Esophagus muscularis mucosa (tissue), 4 donors: ENCODE measurements around the gene ZNF827. TPM values are rescaled to one million over a fixed set of nuclear protein-coding genes. Genes with fewer than 3 reads are reported as not detected.
A peak's percentile ranks its signal among the peaks of the same experiment; 100 is the strongest.

Source experiments
- DNase-seq: peaks from one replicate; pipeline ENCODE4 v3.0.0-alpha.2; 2017; ENCODE audit errors: extremely low spot score
- H3K27ac ChIP-seq, 4 donors: fragments of 200-600 bp; sonication (generic); replicated peaks in 1 of 4; 1 replicate in 3 of 4; 2 replicates in 1 of 4; pipeline ENCODE4 v1.5.1; 2016 to 2019; ENCODE audit warnings: mild to moderate bottlenecking in 1 of 4
- H3K27me3 ChIP-seq, 4 donors: fragments of 200-600 bp; sonication (generic); one replicate each; pipeline versions ENCODE4 v1.5.1 to v1.6.0; 2016 to 2019
- H3K36me3 ChIP-seq, 4 donors: fragments of 200-600 bp; sonication (generic); one replicate each; pipeline ENCODE4 v1.5.1; 2016 to 2019
- H3K4me1 ChIP-seq, 4 donors: fragments of 200-600 bp; sonication (generic); one replicate each; pipeline ENCODE4 v1.5.1; 2016 to 2019
- H3K4me3 ChIP-seq, 4 donors: fragments of 200-600 bp; sonication (generic); 1 replicate in 2 of 4; 2 replicates in 2 of 4; pipeline ENCODE4 v1.5.1; 2016 to 2019; ENCODE audit warnings: mild to moderate bottlenecking in 4 of 4, moderate library complexity in 1 of 4
- H3K9me3 ChIP-seq, 4 donors: fragments of 200-600 bp; sonication (generic); 1 replicate in 3 of 4; 2 replicates in 1 of 4; pipeline ENCODE4 v1.5.1; 2016 to 2019
- CTCF ChIP-seq, 3 experiments: fragments of 200-600 bp in 2 of 3; fragments of 450-650 bp in 1 of 3; sonication (generic) in 2 of 3; IDR thresholded peaks; one replicate each; pipeline ENCODE4 v1.5.1; 2017 to 2019; ENCODE audit warnings: antibody characterized with exemption in 3 of 3, mild to moderate bottlenecking in 2 of 3, moderate library complexity in 1 of 3
- EP300 ChIP-seq: sonication (generic); formaldehyde crosslinking; IDR thresholded peaks from one replicate; pipeline ENCODE4 v1.6.1; 2017; ENCODE audit warnings: antibody characterized with exemption
- POLR2A ChIP-seq: fragments of 450-650 bp; IDR thresholded peaks from one replicate; pipeline ENCODE4 v1.6.1; 2017; ENCODE audit warnings: antibody characterized with exemption, moderate library complexity, mild to moderate bottlenecking, low read depth
- POLR2AphosphoS5 ChIP-seq, 2 donors: sonication (generic); formaldehyde crosslinking; IDR thresholded peaks; one replicate each; pipeline ENCODE4 v1.6.1; 2017; ENCODE audit warnings: antibody characterized with exemption in 2 of 2
- WGBS: methylation state at CpG from one replicate; pipeline ENCODE4 v1.1.5; 2018; 5-methylcytosine and 5-hydroxymethylcytosine counted together
- intact Hi-C: fragments of 100-400 bp; cut with DNase I; formaldehyde crosslinking; loops from one replicate; pipeline ENCODE4 v1.15.1; 2023
- total RNA-seq, 4 donors: library from RNA; depleted of rRNA; stranded (reverse); fragments of >200 nt; gene quantifications; one replicate each; pipeline versions ENCODE4 v1.1.0 to v1.2.1, GENCODE V29; 2016

Gene ZNF827
- total RNA-seq, 4 donors from 2014 or later = 11.1 to 27.2 (median 19.0) TPM

GRCh38 chr4:145873901-145874300 is 64.7 kb downstream of the ZNF827 start:
- TF ChIP-seq CTCF (IDR thresholded peaks at IDR 0.05) (no peak), POLR2AphosphoS5 (IDR thresholded peaks at IDR 0.05) (no peak), POLR2A (no peak), EP300 (no peak)
- H3K36me3 ChIP-seq = peaks cover 0 to 11% (median 3%) of the 10 kb centered on the region in 4 donors
- H3K4me3 ChIP-seq = no peak overlapping the region
- no peak overlapping the region for H3K27ac ChIP-seq
- H3K4me1 ChIP-seq = peaks cover 4 to 19% (median 6%) of the 10 kb centered on the region in 4 donors
- DNase-seq = no peak
- no peaks in the 10 kb centered on the region for H3K27me3 ChIP-seq
- no peaks in the 10 kb centered on the region for H3K9me3 ChIP-seq
- intact Hi-C loops = no loop called here

- no peak for DNase-seq
- Histone ChIP-seq H3K36me3 (peaks cover 0 to 10% (median 3%) of the 10 kb centered on the region in 4 donors), H3K27me3 (no peaks in the 10 kb centered on the region), H3K4me1 (peaks cover 0 to 3% (median 0%) of the 10 kb centered on the region in 4 donors), H3K27ac (no peak overlapping the region), H3K4me3 (no peak overlapping the region), H3K9me3 (no peaks in the 10 kb centered on the region)
- intact Hi-C loops = no loop called here
- no peak for TF ChIP-seq EP300
- no peak for TF ChIP-seq CTCF (IDR thresholded peaks at IDR 0.05)
- no peak for TF ChIP-seq POLR2A
- no peak for TF ChIP-seq POLR2AphosphoS5 (IDR thresholded peaks at IDR 0.05)
Observed at GRCh38 chr4:145871209-145871608, 67.4 kb downstream of the ZNF827 start.

DNA sequence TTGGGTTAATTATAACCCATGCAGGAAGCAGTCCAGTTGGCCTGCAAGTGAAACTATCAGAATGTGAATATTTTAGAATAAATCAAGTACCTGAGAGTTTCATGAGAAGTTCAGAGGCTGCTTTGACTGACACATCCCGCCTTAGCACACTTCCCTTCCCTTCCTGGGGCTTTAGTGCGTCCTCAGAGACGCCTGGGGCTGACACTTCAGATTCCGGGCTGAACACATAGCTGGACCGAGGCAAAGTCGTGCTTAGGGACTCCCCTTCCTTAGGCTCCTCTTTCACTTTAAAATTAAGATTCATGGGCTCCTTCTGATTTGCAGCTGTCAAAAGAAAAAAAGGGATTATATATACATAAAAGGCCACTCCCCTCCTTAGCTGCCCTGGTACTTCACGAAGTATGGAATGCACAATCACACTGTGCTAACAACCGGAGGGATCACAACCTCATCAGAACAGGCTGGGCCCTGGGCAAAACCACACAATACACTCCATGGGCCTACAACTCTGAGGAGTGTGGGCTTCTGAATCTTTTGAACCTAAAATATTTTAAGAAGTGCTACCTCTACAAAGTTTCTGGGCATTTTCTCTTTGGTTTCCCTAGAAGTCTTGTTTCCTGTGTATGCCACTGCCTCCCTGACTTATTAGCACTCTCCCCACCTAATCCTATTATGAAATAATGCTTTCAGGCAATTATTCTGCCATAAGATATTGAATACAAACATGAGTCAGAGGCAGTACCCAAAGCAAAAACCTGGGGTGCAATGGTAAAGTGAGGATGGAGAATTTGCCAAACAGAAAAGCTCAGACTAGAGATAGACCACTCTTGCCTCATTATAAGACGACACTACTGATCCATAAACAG is 68.2 kb downstream of the ZNF827 start:
- no peaks in the 10 kb centered on the region for H3K9me3 ChIP-seq
- intact Hi-C loops = no loop called here
- no peak for DNase-seq

GRCh38 chr4:145868637-145869409 is 69.8 kb downstream of the ZNF827 start:
- Histone ChIP-seq H3K9me3 (no peaks in the 10 kb centered on the region), H3K36me3 (peaks cover 0 to 7% (median 3%) of the 10 kb centered on the region in 4 donors), H3K27ac (no peak overlapping the region), H3K27me3 (no peaks in the 10 kb centered on the region), H3K4me1 (peaks cover 0 to 5% (median 3%) of the 10 kb centered on the region in 4 donors), H3K4me3 (no peak overlapping the region)
- intact Hi-C loops = no loop called here
- no peak for DNase-seq
- TF ChIP-seq POLR2A = no peak
- peak in 1 of 3 experiments; percentile 10 for TF ChIP-seq CTCF (IDR thresholded peaks at IDR 0.05)
- WGBS = 10% methylated on average over 1 of the region's 1 CpG

More for the DNA sequence above, 68.2 kb downstream of the ZNF827 start:
- H3K4me3 ChIP-seq = no peak overlapping the region
- H3K36me3 ChIP-seq = peaks cover 0 to 7% (median 3%) of the 10 kb centered on the region in 4 donors
- H3K27ac ChIP-seq = no peak overlapping the region
- H3K27me3 ChIP-seq = no peaks in the 10 kb centered on the region
- peaks cover 0 to 3% (median under 1%) of the 10 kb centered on the region in 4 donors for H3K4me1 ChIP-seq
- WGBS = 83% methylated on average over 9 of the region's 9 CpGs
- TF ChIP-seq POLR2AphosphoS5 (IDR thresholded peaks at IDR 0.05) (no peak), EP300 (no peak), POLR2A (no peak), CTCF (IDR thresholded peaks at IDR 0.05) (no peak)
